Measurements from ENCODE around the gene POLR2J3. TPM values are rescaled to one million over a fixed set of nuclear protein-coding genes. Genes with fewer than 3 reads are reported as not detected.
A peak's percentile ranks its signal among the peaks of the same experiment; 100 is the strongest.
"Not testable (repeated sequence)": the region's sequence is repeated elsewhere in the genome, so short reads cannot be mapped to it uniquely, and the experiment has no call there.

The POLR2J3 gene
- polyA plus RNA-seq, 3 donors, result 24.4 to 133 (median 24.9) TPM

GRCh38 chr7:102524803-102525202 lies 47.6 kb downstream of the POLR2J3 start:
- no CpG with 5 or more reads among the region's 2 CpGs for WGBS (ENCODE audit: insufficient coverage)
- H3K4me2 ChIP-seq (replicated peaks; ENCODE audit: extremely low read depth, low read length, poor library complexity, severe bottlenecking); H3K4me3 Mint-ChIP-seq; DNase-seq; H3K9ac ChIP-seq (ENCODE audit: insufficient read depth, low read length, poor library complexity, severe bottlenecking); H3K27me3 Mint-ChIP-seq (ENCODE audit: low read depth in 3 of 3); H3K9me3 ChIP-seq (replicated peaks in 1 of 2; ENCODE audit: control insufficient read depth in 1 of 2, insufficient read depth in 1 of 2, low read length in 2 of 2); intact Hi-C loops (cut with micrococcal nuclease); H3K36me3 ChIP-seq (replicated peaks in 1 of 2; ENCODE audit: control insufficient read depth in 1 of 2, insufficient read depth in 2 of 2, low read length in 2 of 2); H3K27ac Mint-ChIP-seq; H3K4me1 Mint-ChIP-seq; H2AFZ ChIP-seq (ENCODE audit: insufficient read depth, low read depth, low read length, poor library complexity, severe bottlenecking); H4K20me1 ChIP-seq (ENCODE audit: insufficient read depth, low read length); H3K4me3 ChIP-seq (replicated peaks in 1 of 3; ENCODE audit: low read depth in 2 of 3, low read length in 3 of 3); H3K4me1 ChIP-seq (ENCODE audit: control insufficient read depth in 1 of 2, insufficient read depth in 2 of 2, low read length in 2 of 2); H3K9me3 Mint-ChIP-seq; H3K27ac ChIP-seq (ENCODE audit: low read depth in 1 of 2, low read length in 2 of 2); H3K79me2 ChIP-seq (ENCODE audit: insufficient read depth, low read length); H3K27me3 ChIP-seq (ENCODE audit: control insufficient read depth in 2 of 2, insufficient read depth in 2 of 2, low read length in 2 of 2); H3K36me3 Mint-ChIP-seq: not testable (repeated sequence)

GRCh38 chr7:102520797-102521196 lies 51.6 kb downstream of the POLR2J3 start:
- H3K9ac ChIP-seq (ENCODE audit: insufficient read depth, low read length, poor library complexity, severe bottlenecking); H3K27me3 Mint-ChIP-seq (ENCODE audit: low read depth in 3 of 3); H3K4me2 ChIP-seq (replicated peaks; ENCODE audit: extremely low read depth, low read length, poor library complexity, severe bottlenecking); H3K4me3 Mint-ChIP-seq; intact Hi-C loops (cut with micrococcal nuclease); H3K9me3 ChIP-seq (replicated peaks in 1 of 2; ENCODE audit: control insufficient read depth in 1 of 2, insufficient read depth in 1 of 2, low read length in 2 of 2); H3K9me3 Mint-ChIP-seq; H3K4me3 ChIP-seq (replicated peaks in 1 of 3; ENCODE audit: low read depth in 2 of 3, low read length in 3 of 3); H3K27ac Mint-ChIP-seq; H3K27me3 ChIP-seq (ENCODE audit: control insufficient read depth in 2 of 2, insufficient read depth in 2 of 2, low read length in 2 of 2); H3K27ac ChIP-seq (ENCODE audit: low read depth in 1 of 2, low read length in 2 of 2); DNase-seq; H2AFZ ChIP-seq (ENCODE audit: insufficient read depth, low read depth, low read length, poor library complexity, severe bottlenecking); H3K4me1 Mint-ChIP-seq; H3K36me3 Mint-ChIP-seq; H4K20me1 ChIP-seq (ENCODE audit: insufficient read depth, low read length); H3K4me1 ChIP-seq (ENCODE audit: control insufficient read depth in 1 of 2, insufficient read depth in 2 of 2, low read length in 2 of 2); H3K36me3 ChIP-seq (replicated peaks in 1 of 2; ENCODE audit: control insufficient read depth in 1 of 2, insufficient read depth in 2 of 2, low read length in 2 of 2); H3K79me2 ChIP-seq (ENCODE audit: insufficient read depth, low read length): not testable (repeated sequence)
- WGBS (ENCODE audit: insufficient coverage), result no CpG with 5 or more reads among the region's 5 CpGs

- H3K36me3 Mint-ChIP-seq; H3K4me1 Mint-ChIP-seq; H3K4me2 ChIP-seq (replicated peaks; ENCODE audit: extremely low read depth, low read length, poor library complexity, severe bottlenecking); H3K9ac ChIP-seq (ENCODE audit: insufficient read depth, low read length, poor library complexity, severe bottlenecking); intact Hi-C loops (cut with micrococcal nuclease); H3K36me3 ChIP-seq (replicated peaks in 1 of 2; ENCODE audit: control insufficient read depth in 1 of 2, insufficient read depth in 2 of 2, low read length in 2 of 2); H3K27me3 Mint-ChIP-seq (ENCODE audit: low read depth in 3 of 3); H3K9me3 Mint-ChIP-seq; H3K4me1 ChIP-seq (ENCODE audit: control insufficient read depth in 1 of 2, insufficient read depth in 2 of 2, low read length in 2 of 2); H2AFZ ChIP-seq (ENCODE audit: insufficient read depth, low read depth, low read length, poor library complexity, severe bottlenecking); H4K20me1 ChIP-seq (ENCODE audit: insufficient read depth, low read length); H3K27ac ChIP-seq (ENCODE audit: low read depth in 1 of 2, low read length in 2 of 2); H3K27ac Mint-ChIP-seq; H3K27me3 ChIP-seq (ENCODE audit: control insufficient read depth in 2 of 2, insufficient read depth in 2 of 2, low read length in 2 of 2); H3K9me3 ChIP-seq (replicated peaks in 1 of 2; ENCODE audit: control insufficient read depth in 1 of 2, insufficient read depth in 1 of 2, low read length in 2 of 2); H3K4me3 Mint-ChIP-seq; H3K79me2 ChIP-seq (ENCODE audit: insufficient read depth, low read length); H3K4me3 ChIP-seq (replicated peaks in 1 of 3; ENCODE audit: low read depth in 2 of 3, low read length in 3 of 3): not testable (repeated sequence)
- peak in 1 of 3 donors; percentile 7 for DNase-seq
- WGBS (ENCODE audit: insufficient coverage), result no CpG with 5 or more reads among the region's 61 CpGs
Observed at GRCh38 chr7:102517550-102518147, 54.7 kb downstream of the POLR2J3 start, which contains the start of gene RASA4B. TSS of gene RASA4B (minus strand) at chr7:102517777. CDS start at chr7:102517710, 67 bp downstream.

Other genes starting within 250 kb of the POLR2J3 start
- under 1 TPM in 2 of 3 donors, not detected in 1; 0.12 to 0.29 TPM for gene SPDYE6, start 216.1 kb downstream of the POLR2J3 start, polyA plus RNA-seq
- gene PRKRIP1, start 176.2 kb downstream of the POLR2J3 start, polyA plus RNA-seq, result 10 to 100 TPM in 1 of 3 donors, 1 to 10 TPM in 2; 6.6 to 27.0 (median 7.4) TPM
- gene ORAI2, start 139.0 kb downstream of the POLR2J3 start, polyA plus RNA-seq, result 10 to 100 TPM; 27.5 to 50.0 (median 38.2) TPM
- 10 to 100 TPM in 1 of 3 donors, 1 to 10 TPM in 2; 2.9 to 11.8 (median 9.7) TPM for gene ALKBH4, start 107.7 kb downstream of the POLR2J3 start, polyA plus RNA-seq
- gene LRWD1, start 107.6 kb downstream of the POLR2J3 start, polyA plus RNA-seq, result 10 to 100 TPM in 1 of 3 donors, 1 to 10 TPM in 2; 5.4 to 10.7 (median 6.1) TPM
- gene POLR2J, start 93.7 kb downstream of the POLR2J3 start, polyA plus RNA-seq, result 100 to 1,000 TPM in 1 of 3 donors, 10 to 100 TPM in 2; 65.7 to 104 (median 85.0) TPM
- gene RASA4B, start 54.8 kb downstream of the POLR2J3 start, polyA plus RNA-seq, result 10 to 100 TPM in 2 of 3 donors, 1 to 10 TPM in 1; 6.3 to 24.1 (median 20.1) TPM
- gene UPK3BL2, start 28.9 kb downstream of the POLR2J3 start, polyA plus RNA-seq, result 10 to 100 TPM in 1 of 3 donors, under 1 TPM in 2; 0.30 to 94.8 (median 0.39) TPM
- gene SPDYE2, start 21.4 kb downstream of the POLR2J3 start, polyA plus RNA-seq, result not detected
- 10 to 100 TPM; 13.9 to 64.5 (median 18.6) TPM for gene RASA4, start 44.2 kb upstream of the POLR2J3 start, polyA plus RNA-seq
- 100 to 1,000 TPM in 1 of 3 donors, 10 to 100 TPM in 2; 19.6 to 101 (median 21.6) TPM for gene UPK3BL1, start 70.2 kb upstream of the POLR2J3 start, polyA plus RNA-seq
- not detected for gene SPDYE2B, start 77.7 kb upstream of the POLR2J3 start, polyA plus RNA-seq
- gene POLR2J2, start 99.1 kb upstream of the POLR2J3 start, polyA plus RNA-seq, result 1 to 10 TPM; 1.1 to 5.5 (median 1.2) TPM
- gene FAM185A, start 176.4 kb upstream of the POLR2J3 start, polyA plus RNA-seq, result 1 to 10 TPM; 2.5 to 6.8 (median 4.8) TPM

All from CD14-positive monocyte (primary cell).